HepG2 (cell line): ENCODE data around the gene SLC12A3. TPM values are rescaled to one million over a fixed set of nuclear protein-coding genes. Genes with fewer than 3 reads are reported as not detected.

ENCODE experiments used
- AKAP8 ChIP-seq: sonication (generic); formaldehyde crosslinking; IDR thresholded peaks from 2 replicates; pipeline ENCODE4 v1.5.1; 2020; ENCODE audit warnings: mild to moderate bottlenecking, missing genetic modification reagents
- ATF6 ChIP-seq: sonication (generic); formaldehyde crosslinking; conservative IDR thresholded peaks from 2 replicates; pipeline ENCODE4 v1.4.0; 2020; ENCODE audit warnings: missing genetic modification reagents
- FOXP4 ChIP-seq: sonication (generic); formaldehyde crosslinking; IDR thresholded peaks from 2 replicates; pipeline ENCODE4 v1.4.0; 2020; ENCODE audit warnings: missing genetic modification reagents
- GATAD2A ChIP-seq: IDR thresholded peaks from 2 replicates; pipeline ENCODE4 v1.6.1; 2016
- KLF9 ChIP-seq: IDR thresholded peaks from 2 replicates; pipeline ENCODE4 v1.6.1; 2016; ENCODE audit warnings: low read depth
- MEF2D ChIP-seq: sonication (generic); formaldehyde crosslinking; IDR thresholded peaks from 2 replicates; pipeline ENCODE4 v1.5.1; 2020; ENCODE audit warnings: mild to moderate bottlenecking, missing genetic modification reagents
- PHF21A ChIP-seq: sonication (generic); formaldehyde crosslinking; IDR thresholded peaks from 2 replicates; pipeline ENCODE4 v1.5.0; 2020; ENCODE audit warnings: mild to moderate bottlenecking, missing genetic modification reagents
- PPARG ChIP-seq: conservative IDR thresholded peaks from 2 replicates; pipeline ENCODE4 v1.6.1; 2016; ENCODE audit warnings: missing biosample characterization, missing genetic modification reagents
- TBX2 ChIP-seq: sonication (generic); formaldehyde crosslinking; IDR thresholded peaks from 2 replicates; pipeline ENCODE4 v1.5.0; 2020; ENCODE audit warnings: missing genetic modification reagents, mild to moderate bottlenecking, borderline replicate concordance
- ZBTB1 ChIP-seq: sonication (generic); formaldehyde crosslinking; IDR thresholded peaks from 2 replicates; pipeline ENCODE4 v1.4.0; 2020; ENCODE audit warnings: missing genetic modification reagents, borderline replicate concordance
- ZBTB14 ChIP-seq: sonication (generic); formaldehyde crosslinking; IDR thresholded peaks from 2 replicates; pipeline ENCODE4 v1.4.0; 2020; ENCODE audit warnings: missing genetic modification reagents
- ZMYM4 ChIP-seq: sonication (generic); formaldehyde crosslinking; IDR thresholded peaks from 2 replicates; pipeline ENCODE4 v1.8.1; 2023; ENCODE audit warnings: mild to moderate bottlenecking, missing genetic modification reagents
- ZNF143 ChIP-seq: sonication (generic); formaldehyde crosslinking; IDR thresholded peaks from 2 replicates; pipeline ENCODE4 v1.4.0; 2020; ENCODE audit warnings: missing genetic modification reagents
- ZNF275 ChIP-seq: sonication (generic); formaldehyde crosslinking; IDR thresholded peaks from 2 replicates; pipeline ENCODE4 v1.8.0; 2022; ENCODE audit warnings: missing genetic modification reagents, mild to moderate bottlenecking, inconsistent platforms, borderline replicate concordance
- ZNF557 ChIP-seq: sonication (generic); formaldehyde crosslinking; IDR thresholded peaks from 2 replicates; pipeline ENCODE4 v1.4.0; 2020; ENCODE audit warnings: missing genetic modification reagents
- ZNF644 ChIP-seq: IDR thresholded peaks from 2 replicates; pipeline ENCODE4 v1.6.1; 2016; ENCODE audit warnings: low read depth
- ZNF710 ChIP-seq: sonication (generic); formaldehyde crosslinking; IDR thresholded peaks from 2 replicates; pipeline ENCODE4 v1.5.0; 2020; ENCODE audit warnings: mild to moderate bottlenecking, missing genetic modification reagents, borderline replicate concordance
- polyA plus RNA-seq, 8 experiments: library from polyadenylated mRNA; depleted of rRNA in 3 of 8; stranded (reverse) in 7 of 8; unstranded in 1 of 8; fragments of >200 nt; fragmentation: Illumina TruSeq in 4 of 8; extraction: Trizol in 4 of 8; gene quantifications; 2 replicates each; pipeline versions ENCODE4 v1.2.1 to v1.2.3, GENCODE V29; 2011 to 2016; ENCODE audit warnings: low read depth in 4 of 8, missing spikeins in 1 of 8, mixed read lengths in 1 of 8; ENCODE audit not compliant: insufficient read depth in 1 of 8
- total RNA-seq, 5 experiments: library from RNA; depleted of rRNA; stranded (reverse); fragments of >200 nt; fragmentation: Illumina TruSeq; extraction: Trizol; gene quantifications; 2 replicates each; pipeline ENCODE4 v1.2.3, GENCODE V29; 2016; ENCODE audit warnings: low read depth in 1 of 5

Gene SLC12A3
- total and polyA plus RNA-seq, 2 of the 13 experiments (the other 11 are each of a cell fraction or from before 2014, with no cell fraction given): 6.2 TPM; not detected in 1

GRCh38 chr16:56919099-56919800, 54.2 kb downstream of the SLC12A3 start (continued):
- TF ChIP-seq ATF6 (CRISPR knock-in tag): no peak
- peak; percentile 99 for TF ChIP-seq ZNF644 (CRISPR knock-in tag)
- peak; percentile 96 for TF ChIP-seq PPARG
- no peak for TF ChIP-seq ZNF143 (CRISPR knock-in tag)
- 0 out of 2 replicates have a peak, but pooled peaks have one; percentile 43 for TF ChIP-seq AKAP8 (CRISPR knock-in tag)
- no peak for TF ChIP-seq ZBTB1 (CRISPR knock-in tag)
- TF ChIP-seq ZMYM4 (CRISPR knock-in tag): peak; percentile 93
- TF ChIP-seq GATAD2A (CRISPR knock-in tag): peak; percentile 99
- TF ChIP-seq PHF21A: peak; percentile 85
- TF ChIP-seq ZNF275 (CRISPR knock-in tag): 0 out of 2 replicates have a peak, but pooled peaks have one; percentile 46
- TF ChIP-seq MEF2D (CRISPR knock-in tag): peak; percentile 69; the same call in 1 of the 2 replicates
- TF ChIP-seq TBX2 (CRISPR knock-in tag): peak; percentile 93
- TF ChIP-seq ZNF557 (CRISPR knock-in tag): no peak
- peak; percentile 93 for TF ChIP-seq FOXP4 (CRISPR knock-in tag)
- TF ChIP-seq ZNF710 (CRISPR knock-in tag): peak; percentile 89; the same call in 1 of the 2 replicates
- TF ChIP-seq KLF9 (CRISPR knock-in tag): no peak
- TF ChIP-seq ZBTB14 (CRISPR knock-in tag): no peak
